Epithelial cell of proximal tubule (primary cell): ENCODE results near the gene CRNKL1. TPM values are rescaled to one million over a fixed set of nuclear protein-coding genes. Genes with fewer than 3 reads are reported as not detected.

Experiments used
- DNase-seq: peaks from one replicate; pipeline ENCODE4 v3.0.0-alpha.2; 2011; ENCODE audit warnings: low read depth
- H3K4me3 ChIP-seq: 2 replicates; pipeline ENCODE4 v1.5.1; 2011; ENCODE audit warnings: low read depth, mild to moderate bottlenecking, low read length
- total RNA-seq: library from RNA; depleted of rRNA; stranded (reverse); fragments of >200 nt; gene quantifications from 2 replicates; pipeline ENCODE4 v1.2.3, GENCODE V29; 2015
- TF ChIP-seq, protein P1 (sequence below): conservative IDR thresholded peaks from 2 replicates; pipeline ENCODE4 v1.5.1; 2012; ENCODE audit warnings: low read depth, mild to moderate bottlenecking, low read length

The CRNKL1 gene
- total RNA-seq, 1 donor from 2014 or later, result 18.7 TPM

DNA sequence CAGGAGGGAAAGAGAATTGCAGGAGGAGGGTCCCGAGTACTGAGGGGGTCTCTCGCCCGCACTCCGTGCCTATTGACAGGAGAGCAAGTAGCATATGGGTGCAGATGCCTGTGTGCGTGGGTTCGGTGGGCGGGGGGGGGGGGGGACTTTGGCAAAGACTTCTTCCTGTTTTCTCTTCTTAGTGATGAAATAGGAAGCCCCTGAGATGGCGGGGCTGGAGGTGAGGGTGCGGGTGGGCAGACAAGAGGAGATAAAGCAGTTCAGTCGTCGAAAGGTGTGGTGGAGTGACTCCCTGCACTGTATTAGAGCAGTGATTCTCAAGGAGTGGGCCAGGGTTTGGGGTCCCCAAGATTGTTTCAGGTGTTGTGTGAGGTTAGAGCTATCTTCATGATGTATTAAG, 31.4 kb downstream of the CRNKL1 start:
- TF ChIP-seq, protein P1, sequence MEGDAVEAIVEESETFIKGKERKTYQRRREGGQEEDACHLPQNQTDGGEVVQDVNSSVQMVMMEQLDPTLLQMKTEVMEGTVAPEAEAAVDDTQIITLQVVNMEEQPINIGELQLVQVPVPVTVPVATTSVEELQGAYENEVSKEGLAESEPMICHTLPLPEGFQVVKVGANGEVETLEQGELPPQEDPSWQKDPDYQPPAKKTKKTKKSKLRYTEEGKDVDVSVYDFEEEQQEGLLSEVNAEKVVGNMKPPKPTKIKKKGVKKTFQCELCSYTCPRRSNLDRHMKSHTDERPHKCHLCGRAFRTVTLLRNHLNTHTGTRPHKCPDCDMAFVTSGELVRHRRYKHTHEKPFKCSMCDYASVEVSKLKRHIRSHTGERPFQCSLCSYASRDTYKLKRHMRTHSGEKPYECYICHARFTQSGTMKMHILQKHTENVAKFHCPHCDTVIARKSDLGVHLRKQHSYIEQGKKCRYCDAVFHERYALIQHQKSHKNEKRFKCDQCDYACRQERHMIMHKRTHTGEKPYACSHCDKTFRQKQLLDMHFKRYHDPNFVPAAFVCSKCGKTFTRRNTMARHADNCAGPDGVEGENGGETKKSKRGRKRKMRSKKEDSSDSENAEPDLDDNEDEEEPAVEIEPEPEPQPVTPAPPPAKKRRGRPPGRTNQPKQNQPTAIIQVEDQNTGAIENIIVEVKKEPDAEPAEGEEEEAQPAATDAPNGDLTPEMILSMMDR, result no peak
- no peak for DNase-seq
- H3K4me3 ChIP-seq, result no peak overlapping the region

DNA sequence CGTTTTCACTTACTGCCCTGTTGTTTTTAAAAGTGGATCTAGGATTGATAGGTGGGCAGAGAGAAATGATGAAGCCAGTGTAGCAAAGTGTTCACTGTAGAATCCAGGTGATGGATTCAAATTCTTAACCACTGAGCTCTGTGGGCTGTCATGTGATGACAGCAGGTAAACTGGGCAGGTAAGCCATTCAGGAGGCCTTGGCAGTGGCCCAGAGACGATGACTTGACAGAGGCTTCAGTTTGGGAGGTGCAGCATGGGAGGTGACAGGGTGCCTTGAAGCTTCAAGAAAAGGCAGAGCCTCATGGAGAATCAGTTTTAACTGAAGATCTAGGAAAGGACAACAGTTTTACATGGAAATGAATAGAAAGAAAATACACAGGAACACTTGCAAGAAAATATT, 33.1 kb downstream of the CRNKL1 start:
- TF ChIP-seq, protein P1, result no peak
- no peak for DNase-seq
- H3K4me3 ChIP-seq, result no peak overlapping the region

DNA sequence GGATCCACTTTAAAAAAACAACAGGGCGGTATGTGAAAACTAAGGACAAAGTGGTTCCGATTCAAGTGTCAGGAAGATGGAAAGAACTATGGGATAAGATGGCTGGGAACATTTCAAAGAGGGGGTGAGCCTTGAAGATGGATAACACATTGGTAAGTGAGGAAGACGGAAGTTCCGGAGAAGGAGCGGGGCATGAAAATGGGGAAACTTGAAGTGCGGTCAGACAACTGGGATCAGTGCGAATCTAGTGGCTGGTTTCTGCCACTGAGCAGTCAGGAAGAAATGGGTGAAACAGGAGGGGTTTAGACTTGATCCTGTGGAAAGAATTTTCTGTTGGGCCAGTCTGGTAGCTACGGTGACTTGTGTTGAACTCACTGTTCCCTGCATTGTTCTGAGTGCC, 33.9 kb downstream of the CRNKL1 start:
- TF ChIP-seq, protein P1, result no peak
- peak overlapping the region; percentile 92 for H3K4me3 ChIP-seq
- no peak for DNase-seq

DNA sequence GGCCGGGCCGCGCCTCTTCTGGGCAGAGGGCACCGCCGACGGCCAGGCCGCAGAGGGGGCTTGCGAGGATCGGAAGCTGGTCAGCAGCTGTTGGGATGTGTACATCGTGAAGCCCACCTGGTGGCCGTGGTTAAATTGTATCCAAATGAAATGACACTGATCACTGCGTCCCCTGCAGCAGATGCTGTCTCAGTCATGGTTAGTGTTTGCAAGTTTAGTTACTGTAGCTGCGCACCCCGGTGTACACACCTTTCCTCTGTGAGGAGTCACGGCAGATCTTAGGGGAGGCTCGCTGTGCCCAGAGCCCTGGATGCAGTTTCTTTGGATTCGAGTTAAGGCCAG, 34.5 kb downstream of the CRNKL1 start:
- peak overlapping the region; percentile 92 for H3K4me3 ChIP-seq
- TF ChIP-seq, protein P1, result no peak
- no peak for DNase-seq

DNA sequence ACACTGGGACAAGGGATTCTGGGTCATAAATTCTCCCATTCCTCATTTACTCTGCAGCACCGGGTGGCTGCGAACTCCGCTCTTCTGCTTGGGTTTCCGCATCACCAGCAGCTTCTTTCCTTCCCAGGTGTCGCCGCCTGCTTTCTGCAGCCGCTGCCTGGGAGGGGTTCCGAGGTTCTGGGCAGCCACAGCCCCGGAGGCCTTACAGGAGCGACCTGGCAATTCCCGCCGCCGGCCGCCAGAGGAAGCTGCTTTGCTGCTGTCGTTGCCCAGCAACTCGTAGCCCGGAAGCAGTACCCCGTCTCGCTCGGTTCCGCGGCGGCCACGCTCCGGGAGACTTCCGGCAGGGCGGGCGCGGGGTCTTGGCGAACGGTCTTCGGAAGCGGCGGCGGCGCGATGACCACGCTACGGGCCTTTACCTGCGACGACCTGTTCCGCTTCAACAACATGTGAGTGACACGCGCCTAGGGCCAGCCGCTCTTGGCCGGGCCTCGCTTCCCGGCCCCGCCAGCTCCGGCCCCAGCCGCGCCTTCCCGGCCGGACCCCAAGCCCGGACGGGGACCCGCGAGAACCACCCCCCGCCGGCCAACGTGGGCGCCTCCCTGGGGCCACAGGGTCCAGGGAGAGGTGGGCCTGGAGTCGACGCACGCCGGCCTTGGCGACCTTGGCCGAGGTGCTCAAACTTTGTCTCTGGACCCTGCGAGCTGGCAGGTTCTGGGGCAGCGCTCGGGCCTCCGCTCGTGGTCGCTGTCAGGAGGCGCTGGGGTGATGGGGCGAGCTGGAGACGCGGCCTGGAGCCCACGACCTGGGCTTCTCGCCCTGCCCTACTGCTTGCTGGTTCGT, 35.0 kb downstream of the CRNKL1 start, which contains the start of gene NAA20:
TSS of gene NAA20 (plus strand) at position 362 of the 843 bp plus-strand sequence. CDS start at position 397, 35 bp downstream.
- TF ChIP-seq, protein P1, result peak; percentile 51

DNA sequence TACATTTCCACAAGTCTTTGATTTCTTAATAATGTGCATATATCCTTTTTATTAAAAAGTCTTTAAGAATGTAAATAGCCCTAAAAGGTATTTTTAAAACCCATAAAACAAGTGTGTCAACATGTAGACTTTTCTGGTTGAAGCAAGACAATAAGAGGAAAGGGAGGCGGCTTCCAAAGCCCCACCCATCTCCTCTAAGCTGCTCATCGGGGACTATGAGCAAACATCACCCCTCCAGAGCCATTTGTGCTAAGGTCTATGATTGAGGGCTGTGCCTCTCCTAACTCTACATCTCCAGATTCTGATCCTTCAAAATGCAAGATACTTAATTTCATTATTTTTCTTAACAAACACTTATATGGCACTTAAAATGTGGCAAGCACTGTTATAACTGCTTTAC, 37.6 kb downstream of the CRNKL1 start:
- DNase-seq, result no peak
- H3K4me3 ChIP-seq, result no peak overlapping the region
- TF ChIP-seq, protein P1, result no peak

More for the DNA sequence above, 35.0 kb downstream of the CRNKL1 start, which contains the start of gene NAA20:
- DNase-seq, result no peak
- peak within 1 kb of the TSS; percentile 92 for H3K4me3 ChIP-seq

DNA sequence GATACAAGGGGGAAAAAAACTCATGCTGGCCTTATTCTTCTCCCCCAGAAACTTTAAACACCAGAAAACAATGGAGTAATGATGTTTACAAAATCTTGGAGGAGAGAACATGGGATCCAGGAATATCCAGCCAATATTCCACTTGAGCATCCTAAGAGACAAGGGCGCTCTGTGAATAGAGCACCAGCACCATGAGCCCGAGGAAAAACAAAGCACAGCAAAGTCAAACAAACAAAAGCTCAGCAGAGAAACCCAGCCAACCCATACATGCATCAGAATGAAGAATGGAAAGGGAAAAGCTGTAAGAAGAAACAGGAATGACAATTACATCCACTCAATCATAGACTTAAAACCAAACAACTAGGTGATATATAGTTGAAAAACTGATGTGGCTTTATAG, 39.7 kb downstream of the CRNKL1 start:
- no peak overlapping the region for H3K4me3 ChIP-seq
- no peak for DNase-seq
- TF ChIP-seq, protein P1, result no peak
